ENCODE data around the gene DEPDC5. TPM values are rescaled to one million over a fixed set of nuclear protein-coding genes. Genes with fewer than 3 reads are reported as not detected.
A peak's percentile ranks its signal among the peaks of the same experiment; 100 is the strongest.

DEPDC5 gene
- total and polyA plus RNA-seq, 9 donors: 8.0 to 10.7 (median 8.5) TPM

DNA sequence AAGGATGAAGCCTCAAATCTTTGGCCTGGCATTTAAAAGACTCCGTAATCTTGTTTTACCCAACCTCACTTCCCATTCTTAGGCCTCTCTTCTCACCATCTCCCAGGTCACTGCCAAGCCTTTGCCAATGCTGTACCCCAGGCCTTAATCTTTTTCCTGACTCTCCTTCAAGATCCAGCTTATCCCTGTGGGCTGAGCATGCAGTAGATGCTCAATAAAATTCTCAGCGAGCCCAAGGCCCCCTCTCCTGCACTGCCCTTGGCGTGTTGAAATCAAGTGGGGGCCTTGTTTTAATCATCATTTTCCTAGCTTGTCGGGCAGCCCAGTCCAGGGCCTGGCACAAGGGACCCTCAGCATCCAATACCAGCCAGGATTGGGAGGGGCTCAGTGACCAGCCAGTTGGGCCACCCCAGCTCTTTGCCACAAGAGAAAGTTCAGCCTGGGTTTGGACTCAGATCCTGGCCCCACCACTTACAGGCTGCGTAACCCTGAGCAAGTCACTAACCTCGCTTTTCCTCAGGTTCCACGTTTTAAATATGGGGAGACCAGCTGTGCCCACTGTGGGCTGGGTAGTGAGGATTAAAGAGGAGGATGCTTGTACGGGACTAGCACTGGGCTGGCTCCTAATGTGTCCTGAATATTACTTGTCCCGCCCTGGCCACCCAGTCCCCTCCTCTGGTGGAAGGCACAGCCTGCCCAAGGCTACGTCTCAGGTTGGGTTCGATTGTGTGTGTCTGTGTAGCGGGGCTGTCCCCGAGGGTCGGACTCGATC is 189.6 kb downstream of the DEPDC5 start:
- WGBS (ENCODE audit: insufficient coverage): 24% methylated on average over 8 of the region's 15 CpGs
- H3K4me1 ChIP-seq (ENCODE audit: control insufficient read depth, insufficient read depth, low read length): peaks cover 23% of the 10 kb centered on the region
- no peaks in the 10 kb centered on the region for H3K27me3 ChIP-seq (ENCODE audit: control insufficient read depth, insufficient read depth, low read length)
- DNase-seq: peak; percentile 20
- H3K9me3 ChIP-seq (replicated peaks; ENCODE audit: control insufficient read depth, low read depth, low read length): no peaks in the 10 kb centered on the region
- H3K4me3 ChIP-seq (ENCODE audit: low read length): peak overlapping the region; percentile 57
- H3K36me3 ChIP-seq (ENCODE audit: control insufficient read depth, insufficient read depth, low read length): peaks cover 5% of the 10 kb centered on the region
- H3K27ac ChIP-seq (ENCODE audit: low read length): peak overlapping the region; percentile 95

- DNase-seq: peak; percentile 98
- peaks cover 9% of the 10 kb centered on the region for H3K36me3 ChIP-seq (ENCODE audit: control insufficient read depth, insufficient read depth, low read length)
- peak within 1 kb of the TSS; percentile 95 for H3K27ac ChIP-seq (ENCODE audit: low read length)
- peaks cover 22% of the 10 kb centered on the region for H3K4me1 ChIP-seq (ENCODE audit: control insufficient read depth, insufficient read depth, low read length)
- WGBS (ENCODE audit: insufficient coverage): 0% methylated on average over 59 of the region's 86 CpGs
- H3K27me3 ChIP-seq (ENCODE audit: control insufficient read depth, insufficient read depth, low read length): no peaks in the 10 kb centered on the region
- H3K4me3 ChIP-seq (ENCODE audit: low read length): peak within 1 kb of the TSS; percentile 89
- H3K9me3 ChIP-seq (replicated peaks; ENCODE audit: control insufficient read depth, low read depth, low read length): no peaks in the 10 kb centered on the region
Measured at GRCh38 chr22:31943978-31944699, 190.3 kb downstream of the DEPDC5 start, which contains the start of gene YWHAH. Gene YWHAH, plus strand, starts transcription at chr22:31944535. Its CDS starts 199 bp downstream, at chr22:31944734.

- WGBS (ENCODE audit: insufficient coverage): under 1% methylated on average over 69 of the region's 76 CpGs
- Histone ChIP-seq H3K9me3 (replicated peaks; ENCODE audit: control insufficient read depth, low read depth, low read length) (no peaks in the 10 kb centered on the region), H3K36me3 (ENCODE audit: control insufficient read depth, insufficient read depth, low read length) (peaks cover 9% of the 10 kb centered on the region), H3K27me3 (ENCODE audit: control insufficient read depth, insufficient read depth, low read length) (no peaks in the 10 kb centered on the region), H3K4me3 (ENCODE audit: low read length) (peak overlapping the region; percentile 89), H3K27ac (ENCODE audit: low read length) (peak overlapping the region; percentile 88), H3K4me1 (ENCODE audit: control insufficient read depth, insufficient read depth, low read length) (peaks cover 22% of the 10 kb centered on the region)
- peak; percentile 72 for DNase-seq
Measured at GRCh38 chr22:31944700-31945442, 191.1 kb downstream of the DEPDC5 start.

DNA sequence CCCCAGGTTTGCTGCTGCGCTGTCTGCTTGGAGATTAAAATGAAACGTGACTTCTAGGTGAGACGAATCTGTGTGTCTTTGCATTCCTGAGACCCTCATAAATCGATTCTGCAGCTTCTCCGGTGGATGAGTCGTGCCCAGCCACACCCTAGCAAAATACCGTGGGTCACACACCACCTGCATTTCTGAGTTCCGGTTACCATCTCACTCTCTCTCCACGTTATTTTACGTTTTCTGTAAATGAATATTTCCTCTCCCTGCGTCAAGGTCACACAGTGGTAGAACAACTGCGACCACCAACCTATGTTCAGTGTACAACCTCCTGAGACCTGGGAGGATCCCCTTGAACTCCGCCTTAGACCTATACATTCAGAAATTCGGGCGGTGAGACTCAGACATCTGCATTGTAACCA is 191.6 kb downstream of the DEPDC5 start:
- 0% methylated on average over 10 of the region's 15 CpGs for WGBS (ENCODE audit: insufficient coverage)
- no peaks in the 10 kb centered on the region for H3K9me3 ChIP-seq (replicated peaks; ENCODE audit: control insufficient read depth, low read depth, low read length)
- H3K4me1 ChIP-seq (ENCODE audit: control insufficient read depth, insufficient read depth, low read length): peaks cover 26% of the 10 kb centered on the region
- DNase-seq: peak; percentile 19
- H3K4me3 ChIP-seq (ENCODE audit: low read length): peak overlapping the region; percentile 89
- peaks cover 12% of the 10 kb centered on the region for H3K36me3 ChIP-seq (ENCODE audit: control insufficient read depth, insufficient read depth, low read length)
- H3K27ac ChIP-seq (ENCODE audit: low read length): peak overlapping the region; percentile 88
- no peaks in the 10 kb centered on the region for H3K27me3 ChIP-seq (ENCODE audit: control insufficient read depth, insufficient read depth, low read length)

DNA sequence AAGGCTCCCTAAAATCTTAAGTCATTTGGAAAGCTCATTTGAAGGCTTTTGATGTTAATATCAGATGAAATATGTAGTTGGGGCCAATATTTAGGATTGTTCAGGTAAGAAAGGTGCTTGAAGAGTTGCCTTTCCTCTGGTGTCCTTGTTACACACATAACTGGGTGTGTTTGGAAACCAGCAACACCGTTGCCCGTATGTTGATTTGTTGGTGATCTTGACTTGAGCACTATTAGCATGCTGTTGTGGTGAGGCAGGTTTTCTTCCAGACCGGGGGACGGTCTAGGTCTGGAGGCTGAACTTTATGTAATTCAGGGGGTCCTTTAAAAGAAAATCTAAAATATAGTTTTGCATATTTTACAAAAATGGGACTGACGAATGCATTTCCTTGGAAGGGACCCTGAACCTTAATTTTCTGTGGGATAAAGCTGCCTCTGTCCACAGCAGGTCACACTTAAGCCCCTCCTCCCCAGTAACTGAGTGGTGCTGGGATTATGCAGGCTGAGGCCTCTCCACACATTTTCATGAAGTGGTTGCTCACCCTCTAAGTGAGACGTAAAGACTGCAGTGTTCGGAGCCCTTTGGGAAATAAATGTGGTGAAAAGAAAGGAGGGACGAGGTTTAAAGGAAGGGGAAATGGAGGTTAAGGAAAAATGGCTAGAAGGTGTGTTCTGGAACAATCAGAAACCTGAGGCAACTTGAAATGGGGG is 192.3 kb downstream of the DEPDC5 start:
- no peaks in the 10 kb centered on the region for H3K9me3 ChIP-seq (replicated peaks; ENCODE audit: control insufficient read depth, low read depth, low read length)
- peak overlapping the region; percentile 88 for H3K27ac ChIP-seq (ENCODE audit: low read length)
- WGBS (ENCODE audit: insufficient coverage): 18% methylated on average over 5 of the region's 8 CpGs
- H3K36me3 ChIP-seq (ENCODE audit: control insufficient read depth, insufficient read depth, low read length): peaks cover 18% of the 10 kb centered on the region
- DNase-seq: peak; percentile 23
- H3K27me3 ChIP-seq (ENCODE audit: control insufficient read depth, insufficient read depth, low read length): no peaks in the 10 kb centered on the region
- peak overlapping the region; percentile 89 for H3K4me3 ChIP-seq (ENCODE audit: low read length)
- H3K4me1 ChIP-seq (ENCODE audit: control insufficient read depth, insufficient read depth, low read length): peaks cover 29% of the 10 kb centered on the region

GRCh38 chr22:31947296-31947695 is 193.5 kb downstream of the DEPDC5 start:
- Histone ChIP-seq H3K4me3 (ENCODE audit: low read length) (no peak overlapping the region), H3K36me3 (ENCODE audit: control insufficient read depth, insufficient read depth, low read length) (peaks cover 24% of the 10 kb centered on the region), H3K27me3 (ENCODE audit: control insufficient read depth, insufficient read depth, low read length) (no peaks in the 10 kb centered on the region), H3K4me1 (ENCODE audit: control insufficient read depth, insufficient read depth, low read length) (peaks cover 34% of the 10 kb centered on the region), H3K9me3 (replicated peaks; ENCODE audit: control insufficient read depth, low read depth, low read length) (no peaks in the 10 kb centered on the region), H3K27ac (ENCODE audit: low read length) (no peak overlapping the region)
- no CpG with 5 or more reads among the region's 2 CpGs for WGBS (ENCODE audit: insufficient coverage)
- peak; percentile 37 for DNase-seq

- no peak overlapping the region for H3K27ac ChIP-seq (ENCODE audit: low read length)
- peaks cover 34% of the 10 kb centered on the region for H3K4me1 ChIP-seq (ENCODE audit: control insufficient read depth, insufficient read depth, low read length)
- no peak for DNase-seq
- H3K4me3 ChIP-seq (ENCODE audit: low read length): no peak overlapping the region
- no peaks in the 10 kb centered on the region for H3K9me3 ChIP-seq (replicated peaks; ENCODE audit: control insufficient read depth, low read depth, low read length)
- no peaks in the 10 kb centered on the region for H3K27me3 ChIP-seq (ENCODE audit: control insufficient read depth, insufficient read depth, low read length)
- peaks cover 24% of the 10 kb centered on the region for H3K36me3 ChIP-seq (ENCODE audit: control insufficient read depth, insufficient read depth, low read length)
- WGBS (ENCODE audit: insufficient coverage): 70% methylated on average over 4 of the region's 8 CpGs
Measured at GRCh38 chr22:31948002-31948401, 194.2 kb downstream of the DEPDC5 start.

- peak; percentile 46 for DNase-seq
- no peak overlapping the region for H3K4me3 ChIP-seq (ENCODE audit: low read length)
- 28% methylated on average over 2 of the region's 4 CpGs for WGBS (ENCODE audit: insufficient coverage)
Measured at GRCh38 chr22:31950226-31950625, 196.4 kb downstream of the DEPDC5 start.

GRCh38 chr22:31951194-31952093 is 197.6 kb downstream of the DEPDC5 start:
- H3K9me3 ChIP-seq (replicated peaks; ENCODE audit: control insufficient read depth, low read depth, low read length): no peaks in the 10 kb centered on the region
- H3K27me3 ChIP-seq (ENCODE audit: control insufficient read depth, insufficient read depth, low read length): no peaks in the 10 kb centered on the region
- peaks cover 35% of the 10 kb centered on the region for H3K36me3 ChIP-seq (ENCODE audit: control insufficient read depth, insufficient read depth, low read length)
- peak overlapping the region; percentile 29 for H3K27ac ChIP-seq (ENCODE audit: low read length)
- DNase-seq: no peak
- 86% methylated on average over 6 of the region's 8 CpGs for WGBS (ENCODE audit: insufficient coverage)
- peaks cover 17% of the 10 kb centered on the region for H3K4me1 ChIP-seq (ENCODE audit: control insufficient read depth, insufficient read depth, low read length)
- H3K4me3 ChIP-seq (ENCODE audit: low read length): no peak overlapping the region

More at GRCh38 chr22:31950226-31950625, 196.4 kb downstream of the DEPDC5 start:
- Histone ChIP-seq H3K27me3 (ENCODE audit: control insufficient read depth, insufficient read depth, low read length) (no peaks in the 10 kb centered on the region), H3K36me3 (ENCODE audit: control insufficient read depth, insufficient read depth, low read length) (peaks cover 27% of the 10 kb centered on the region), H3K27ac (ENCODE audit: low read length) (no peak overlapping the region), H3K4me1 (ENCODE audit: control insufficient read depth, insufficient read depth, low read length) (peaks cover 29% of the 10 kb centered on the region), H3K9me3 (replicated peaks; ENCODE audit: control insufficient read depth, low read depth, low read length) (no peaks in the 10 kb centered on the region)
